Measurements from ENCODE around the gene KEL.

Gene KEL

DNA sequence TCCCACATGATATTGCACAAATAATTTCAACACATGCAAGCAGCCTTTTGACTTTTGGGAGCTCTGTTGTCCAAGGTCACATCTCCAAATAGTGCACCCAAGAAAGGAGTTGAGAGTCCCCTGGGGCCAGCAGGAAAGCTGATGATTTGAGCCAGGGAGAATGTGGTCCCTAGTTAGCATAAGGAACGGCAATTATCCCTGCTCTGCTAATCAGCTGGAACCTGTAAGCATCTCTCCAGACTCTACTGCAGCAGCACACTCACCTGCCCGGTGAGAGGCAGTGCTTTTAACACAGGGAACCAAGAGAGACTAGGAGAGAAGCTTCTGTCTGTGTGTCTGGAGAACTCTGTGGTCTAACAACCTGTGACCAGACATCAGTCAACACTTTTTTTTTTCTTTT, 45.7 kb downstream of the KEL start:
- FAIRE-seq (no peak), DNase-seq (ENCODE audit: insufficient read length, low spot score) (no peak)
- TF ChIP-seq, protein P1, sequence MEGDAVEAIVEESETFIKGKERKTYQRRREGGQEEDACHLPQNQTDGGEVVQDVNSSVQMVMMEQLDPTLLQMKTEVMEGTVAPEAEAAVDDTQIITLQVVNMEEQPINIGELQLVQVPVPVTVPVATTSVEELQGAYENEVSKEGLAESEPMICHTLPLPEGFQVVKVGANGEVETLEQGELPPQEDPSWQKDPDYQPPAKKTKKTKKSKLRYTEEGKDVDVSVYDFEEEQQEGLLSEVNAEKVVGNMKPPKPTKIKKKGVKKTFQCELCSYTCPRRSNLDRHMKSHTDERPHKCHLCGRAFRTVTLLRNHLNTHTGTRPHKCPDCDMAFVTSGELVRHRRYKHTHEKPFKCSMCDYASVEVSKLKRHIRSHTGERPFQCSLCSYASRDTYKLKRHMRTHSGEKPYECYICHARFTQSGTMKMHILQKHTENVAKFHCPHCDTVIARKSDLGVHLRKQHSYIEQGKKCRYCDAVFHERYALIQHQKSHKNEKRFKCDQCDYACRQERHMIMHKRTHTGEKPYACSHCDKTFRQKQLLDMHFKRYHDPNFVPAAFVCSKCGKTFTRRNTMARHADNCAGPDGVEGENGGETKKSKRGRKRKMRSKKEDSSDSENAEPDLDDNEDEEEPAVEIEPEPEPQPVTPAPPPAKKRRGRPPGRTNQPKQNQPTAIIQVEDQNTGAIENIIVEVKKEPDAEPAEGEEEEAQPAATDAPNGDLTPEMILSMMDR (IDR thresholded peaks at IDR 0.05; ENCODE audit: insufficient read depth, missing control alignments): no peak

DNA sequence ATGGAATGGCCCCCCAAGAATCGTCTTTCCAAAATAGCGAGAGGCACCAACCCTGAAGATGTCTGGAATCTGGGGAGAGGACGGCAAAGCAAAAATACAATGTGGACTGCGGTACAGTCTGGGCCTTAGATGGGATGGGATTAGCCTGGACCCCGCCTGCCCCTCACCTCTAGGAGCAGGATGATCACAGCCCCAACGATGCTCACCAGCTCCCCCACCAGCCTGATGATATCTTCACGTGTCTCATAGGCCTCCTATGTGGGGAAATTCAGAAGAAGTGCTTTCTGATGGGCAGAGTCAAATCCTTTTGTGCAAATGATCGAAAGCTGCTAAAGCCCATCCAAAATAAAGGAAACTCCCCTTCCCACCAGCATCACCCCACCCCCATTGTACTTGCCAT, 46.8 kb downstream of the KEL start:
- TF ChIP-seq, protein P1 (IDR thresholded peaks at IDR 0.05; ENCODE audit: insufficient read depth, missing control alignments): no peak
- no peak for FAIRE-seq
- DNase-seq (ENCODE audit: insufficient read length, low spot score): no peak

DNA sequence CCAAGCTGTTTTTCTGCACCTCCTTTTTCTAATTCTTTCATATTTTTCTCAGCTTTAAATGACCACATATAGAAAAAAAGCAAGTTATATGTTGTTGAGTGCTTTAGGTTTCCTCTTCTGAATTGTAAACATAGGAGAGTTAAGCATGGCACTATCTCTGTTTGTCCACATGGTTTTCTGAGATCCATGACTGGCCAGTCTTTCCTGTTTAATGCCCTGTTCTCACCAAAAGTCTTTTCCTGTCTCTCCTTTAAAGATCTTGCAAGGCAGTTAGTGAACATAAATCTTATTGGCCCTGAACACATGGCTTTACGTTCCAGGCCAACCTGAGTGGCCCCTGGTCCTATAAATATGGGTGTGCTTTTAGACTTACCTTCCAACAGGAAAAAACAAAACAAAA, 48.0 kb downstream of the KEL start:
- DNase-seq (ENCODE audit: insufficient read length, low spot score): no peak
- TF ChIP-seq, protein P1 (IDR thresholded peaks at IDR 0.05; ENCODE audit: insufficient read depth, missing control alignments): no peak
- FAIRE-seq: no peak

DNA sequence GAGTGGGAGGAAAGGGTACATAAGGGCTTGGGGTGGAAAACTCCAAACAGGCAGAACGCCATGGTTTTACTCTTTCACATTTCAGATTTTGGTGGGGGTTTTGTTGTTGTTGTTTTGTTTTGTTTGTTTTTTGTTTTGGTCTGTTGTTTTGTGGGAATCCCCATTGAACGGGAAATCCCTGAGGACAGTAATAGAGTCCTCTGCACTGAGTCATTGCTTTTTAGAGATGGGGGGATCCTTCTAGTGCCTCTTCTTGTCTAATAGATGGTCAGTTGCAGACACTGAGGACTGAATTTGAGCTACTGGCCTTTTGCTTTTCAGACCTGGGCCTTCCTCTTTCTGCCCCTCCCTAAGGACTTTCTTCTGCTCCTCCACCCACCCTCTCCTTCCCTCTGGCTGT, 48.6 kb downstream of the KEL start:
- TF ChIP-seq, protein P1 (IDR thresholded peaks at IDR 0.05; ENCODE audit: insufficient read depth, missing control alignments): no peak
- DNase-seq (ENCODE audit: insufficient read length, low spot score) (no peak), FAIRE-seq (no peak)

DNA sequence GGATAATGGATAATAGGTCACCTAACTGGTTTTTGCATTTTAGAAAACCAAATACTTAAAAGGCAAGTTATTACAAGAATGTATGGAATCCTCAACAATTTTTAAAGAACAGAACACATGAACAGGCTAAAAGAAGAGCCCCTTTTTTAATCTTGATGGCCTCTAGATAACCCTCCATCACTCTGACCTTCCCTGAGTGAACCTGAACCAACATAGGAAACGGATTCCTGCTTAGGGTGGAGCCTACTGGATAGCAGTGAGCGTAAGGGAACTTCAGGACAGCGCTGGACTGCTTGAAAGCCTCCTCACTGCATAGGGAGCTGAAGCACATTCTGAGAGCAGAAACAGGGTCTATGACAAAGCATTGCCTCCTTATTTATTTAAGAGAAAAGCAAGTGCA, 49.1 kb downstream of the KEL start:
- TF ChIP-seq, protein P1 (IDR thresholded peaks at IDR 0.05; ENCODE audit: insufficient read depth, missing control alignments): no peak
- FAIRE-seq: no peak
- no peak for DNase-seq (ENCODE audit: insufficient read length, low spot score)

DNA sequence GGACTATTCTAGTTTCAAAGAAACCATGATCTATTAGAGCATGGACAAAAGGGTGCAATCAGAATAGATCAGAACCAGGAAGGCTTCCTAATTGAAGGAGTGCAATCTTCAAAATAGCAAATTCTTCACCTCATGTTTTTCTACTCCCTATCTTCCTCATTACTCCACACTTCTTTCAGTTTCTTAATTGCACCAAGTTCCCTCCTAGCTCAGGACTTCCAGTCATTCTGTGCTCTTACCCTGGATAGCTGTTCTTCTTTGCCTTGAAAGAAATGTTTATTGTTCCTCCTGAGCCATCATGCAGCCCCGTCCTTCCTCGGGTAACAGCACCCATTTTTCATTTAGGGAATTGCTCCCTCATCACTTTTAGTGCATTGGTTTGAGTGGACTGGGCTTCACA, 51.7 kb downstream of the KEL start:
- FAIRE-seq (no peak), DNase-seq (ENCODE audit: insufficient read length, low spot score) (no peak)
- TF ChIP-seq, protein P1 (IDR thresholded peaks at IDR 0.05; ENCODE audit: insufficient read depth, missing control alignments): no peak

DNA sequence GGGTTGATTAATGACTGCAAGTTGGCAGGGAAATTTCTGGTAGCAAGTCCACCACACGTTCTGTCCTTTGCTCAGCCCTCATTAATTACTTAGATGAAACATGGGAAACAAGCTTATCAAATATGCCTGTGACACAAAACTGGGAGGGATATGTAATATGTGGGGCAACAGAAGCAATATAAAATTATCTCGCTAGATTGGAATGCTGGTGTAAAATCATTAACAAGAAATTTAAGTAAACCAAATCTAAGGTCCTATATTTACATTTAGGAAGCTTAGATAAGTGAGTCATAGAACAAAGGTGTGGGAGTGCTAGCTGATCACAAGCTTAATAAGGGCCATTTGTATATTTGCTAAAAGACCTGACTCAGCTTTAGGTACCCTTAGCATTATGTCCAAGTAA, 52.1 kb downstream of the KEL start:
- FAIRE-seq (no peak), DNase-seq (ENCODE audit: insufficient read length, low spot score) (no peak)
- TF ChIP-seq, protein P1 (IDR thresholded peaks at IDR 0.05; ENCODE audit: insufficient read depth, missing control alignments): no peak
